Effector CD4-positive, alpha-beta T cell (primary cell): ENCODE data around the gene DPP6.

Experiments
- DNase-seq: peaks from one replicate; pipeline ENCODE4 v3.0.0-alpha.2; 2020

The DPP6 gene

DNA sequence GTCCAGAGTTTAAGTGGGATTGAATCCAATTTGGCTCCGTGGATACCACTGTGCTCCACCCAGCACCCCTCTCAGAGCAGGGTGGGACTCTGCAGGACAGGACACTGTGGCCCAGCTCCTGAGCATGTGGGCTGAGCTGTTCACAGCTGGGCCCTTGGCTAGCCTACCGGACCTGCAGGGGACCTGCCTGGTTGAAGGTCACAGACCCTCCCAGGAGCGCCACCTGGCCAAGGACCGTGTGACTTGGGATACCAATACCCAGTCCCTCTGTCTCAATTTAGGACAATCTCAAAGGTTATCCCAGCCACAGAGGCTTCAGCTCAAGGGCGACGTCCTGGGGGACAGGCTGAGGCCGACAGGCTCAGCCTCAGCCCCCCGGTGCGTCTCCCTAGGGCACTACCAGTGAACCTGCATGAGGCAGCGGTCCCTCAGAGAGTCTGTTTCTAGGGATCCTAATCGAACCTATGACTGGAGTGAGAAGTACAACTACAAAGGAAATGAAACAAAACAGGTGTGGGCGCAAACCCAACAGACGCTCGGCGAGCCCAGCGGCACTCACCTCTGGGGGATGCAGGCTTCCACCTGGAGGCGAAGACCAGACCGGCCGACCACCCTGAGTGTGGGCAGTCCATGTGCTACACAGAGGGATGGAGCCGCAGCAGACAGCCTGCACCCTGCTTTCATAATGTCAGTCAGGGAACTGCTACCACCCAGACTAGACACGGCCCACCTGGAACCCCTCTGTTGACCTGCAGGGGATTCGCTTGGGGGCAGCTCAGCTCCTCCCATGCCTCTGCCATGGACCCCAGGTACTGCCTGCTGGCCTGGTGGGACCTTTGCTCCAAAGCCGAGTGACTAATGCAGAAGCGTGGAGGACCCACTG, 847.0 kb downstream of the DPP6 start:
- DNase-seq: no peak

DNA sequence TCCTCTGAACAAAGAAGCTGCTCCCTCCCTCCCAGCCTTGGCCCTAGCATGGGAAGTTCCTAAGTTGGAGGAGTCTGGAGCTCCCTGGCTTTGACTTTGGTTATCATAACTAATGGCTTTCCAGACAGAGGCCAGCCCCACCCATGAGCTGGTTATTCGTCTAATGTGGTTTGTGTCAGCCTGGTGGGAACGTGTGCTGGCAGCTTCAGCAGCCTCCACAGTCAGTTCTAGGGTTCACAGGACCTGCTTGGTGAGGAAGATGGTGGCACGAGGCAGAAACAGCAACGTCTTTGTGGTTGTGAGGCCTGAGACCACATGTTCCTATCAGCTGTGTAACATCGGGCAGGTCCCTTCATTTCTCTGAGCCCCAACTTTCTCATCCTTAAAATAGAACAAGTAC, 847.7 kb downstream of the DPP6 start:
- no peak for DNase-seq

DNA sequence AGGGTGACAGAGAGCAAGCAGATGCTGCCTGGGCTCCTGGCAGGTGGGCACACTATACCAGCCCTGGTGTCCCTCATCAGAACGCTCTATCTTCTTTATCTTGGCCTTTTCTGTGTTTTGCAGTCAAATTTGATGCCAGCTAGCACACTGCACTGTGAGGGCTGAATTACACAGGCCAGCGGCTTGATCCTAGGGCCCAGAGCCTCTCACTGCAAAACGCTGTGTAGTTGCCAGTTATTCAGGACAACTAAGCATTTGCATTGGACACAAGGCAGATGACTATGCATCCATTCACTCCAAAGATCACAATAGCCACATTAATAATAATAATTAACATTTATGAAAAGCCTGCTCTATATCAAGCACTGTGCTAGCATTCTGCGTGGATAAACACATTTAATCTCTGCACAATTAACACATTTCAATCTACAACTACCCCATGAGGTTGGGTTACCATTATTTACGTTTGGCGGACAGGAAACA, 850.4 kb downstream of the DPP6 start:
- no peak for DNase-seq

DNA sequence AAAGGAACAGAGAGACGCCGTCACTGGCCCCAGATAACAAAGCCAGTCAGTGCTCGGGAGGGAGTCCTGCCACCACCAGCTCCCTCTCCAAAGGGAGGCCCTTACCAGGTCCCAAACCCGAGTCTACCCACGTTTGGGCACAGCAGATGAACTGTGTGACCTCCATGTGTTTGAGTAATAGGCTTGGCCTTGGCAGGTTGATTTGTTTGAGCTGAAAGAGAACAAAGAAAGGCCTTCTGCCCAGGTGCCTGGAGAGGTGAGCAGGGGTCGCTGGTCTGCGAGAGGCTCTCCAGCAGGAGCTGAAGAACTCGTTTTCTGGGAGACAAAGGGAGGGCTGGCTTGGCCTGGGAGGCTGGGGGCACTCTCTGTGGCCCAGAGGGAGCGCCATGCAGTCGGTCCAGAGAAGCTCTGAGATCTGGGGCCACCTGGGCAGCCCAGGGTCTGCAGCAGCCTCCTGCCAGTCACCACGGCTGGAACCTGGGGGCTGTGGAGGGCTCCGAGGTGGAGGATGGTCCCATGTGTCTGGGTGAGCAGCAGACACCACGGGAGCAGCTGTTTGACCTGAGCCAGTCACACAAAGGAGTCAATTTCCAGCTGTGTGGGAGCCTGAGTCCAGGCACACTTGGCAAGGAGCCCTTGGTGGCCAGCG, 851.0 kb downstream of the DPP6 start:
- no peak for DNase-seq

DNA sequence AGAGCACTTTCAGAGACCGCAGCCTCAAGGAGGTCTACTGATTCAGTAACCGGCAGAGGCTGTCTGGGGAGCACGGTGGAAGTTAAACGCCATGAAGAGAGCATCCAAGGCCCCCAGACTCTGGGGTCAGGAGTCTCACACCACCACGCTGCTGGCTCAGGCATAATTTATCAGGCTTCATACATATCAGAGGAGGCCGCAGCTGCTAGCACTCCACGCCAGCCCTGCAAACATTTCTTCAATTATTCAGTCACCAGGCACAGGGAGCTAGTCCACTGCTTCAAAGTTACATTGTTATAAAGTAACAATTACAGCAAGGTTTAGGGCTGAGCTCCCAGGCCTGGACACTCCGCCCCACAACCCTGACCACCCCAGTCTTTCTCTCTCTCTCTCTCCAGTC, 852.9 kb downstream of the DPP6 start:
- DNase-seq: no peak

DNA sequence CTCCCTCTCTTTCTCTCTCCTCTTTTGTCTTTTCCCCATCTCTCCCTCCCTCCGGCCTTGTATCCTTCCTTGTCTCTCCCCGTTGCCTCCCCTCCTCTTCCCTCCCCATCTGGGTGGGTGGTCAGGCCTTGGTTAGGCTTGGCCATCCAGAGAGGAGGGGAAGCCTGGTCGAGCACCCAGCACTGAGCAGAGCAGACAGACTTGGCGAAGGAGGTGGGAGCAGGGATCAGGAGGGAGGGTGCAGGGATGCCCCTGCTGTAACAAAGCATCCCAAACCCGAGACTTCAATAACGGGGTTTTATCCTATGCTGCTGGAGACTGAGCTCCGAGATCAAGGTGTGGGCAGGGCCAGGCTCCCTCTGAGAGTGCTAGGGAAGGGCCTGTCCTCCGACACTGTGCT, 853.4 kb downstream of the DPP6 start:
- no peak for DNase-seq

DNA sequence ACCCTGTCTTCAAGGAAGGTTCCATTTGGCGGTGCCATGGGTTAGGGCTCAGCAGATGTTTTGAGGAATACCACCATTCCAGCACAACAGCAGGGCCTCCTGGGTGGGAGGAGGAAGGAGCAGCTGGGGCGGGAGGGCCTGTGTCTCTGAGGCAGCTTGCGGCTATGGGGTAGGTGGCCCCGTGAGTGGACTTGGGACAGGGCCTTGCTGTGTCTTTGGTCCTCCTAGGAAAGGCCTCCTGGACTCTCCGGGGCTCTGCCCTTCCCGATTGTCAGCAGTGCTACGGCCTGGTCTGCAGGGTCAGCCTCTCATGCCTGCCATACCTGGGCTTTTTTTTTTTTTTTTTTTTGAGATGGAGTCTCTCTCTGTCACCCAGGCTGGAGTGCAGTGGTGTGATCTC, 854.0 kb downstream of the DPP6 start:
- no peak for DNase-seq

DNA sequence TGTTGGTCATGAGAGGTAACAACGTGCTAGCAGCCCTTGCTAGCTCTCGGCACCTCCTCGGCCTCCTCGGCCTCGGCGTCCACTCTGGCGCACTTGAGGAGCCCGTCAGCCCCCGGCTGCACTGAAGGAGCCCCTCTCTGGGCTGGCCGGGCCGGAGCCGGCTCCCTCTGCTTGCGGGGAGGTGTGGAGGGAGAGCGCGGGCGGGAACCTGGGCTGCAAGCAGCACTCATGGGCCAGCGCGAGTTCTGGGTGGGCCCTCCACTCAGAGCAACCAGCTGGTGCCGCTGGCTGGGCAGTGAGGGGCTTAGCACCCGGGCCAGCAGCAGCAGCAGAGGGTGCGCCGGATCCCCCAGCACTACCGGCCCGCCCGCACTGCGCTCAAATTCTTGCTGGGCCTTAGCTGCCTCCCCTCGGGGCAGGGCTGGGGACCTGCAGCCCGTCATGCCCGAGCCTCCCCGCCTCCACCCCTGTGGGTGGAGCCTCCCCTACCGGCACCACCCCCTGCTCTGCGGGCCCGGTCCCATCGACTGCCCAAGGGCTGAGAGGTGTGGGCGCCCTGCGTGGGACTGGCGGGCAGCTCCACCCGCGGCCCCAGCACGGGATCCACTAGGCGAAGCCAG, 854.6 kb downstream of the DPP6 start:
- DNase-seq: no peak

DNA sequence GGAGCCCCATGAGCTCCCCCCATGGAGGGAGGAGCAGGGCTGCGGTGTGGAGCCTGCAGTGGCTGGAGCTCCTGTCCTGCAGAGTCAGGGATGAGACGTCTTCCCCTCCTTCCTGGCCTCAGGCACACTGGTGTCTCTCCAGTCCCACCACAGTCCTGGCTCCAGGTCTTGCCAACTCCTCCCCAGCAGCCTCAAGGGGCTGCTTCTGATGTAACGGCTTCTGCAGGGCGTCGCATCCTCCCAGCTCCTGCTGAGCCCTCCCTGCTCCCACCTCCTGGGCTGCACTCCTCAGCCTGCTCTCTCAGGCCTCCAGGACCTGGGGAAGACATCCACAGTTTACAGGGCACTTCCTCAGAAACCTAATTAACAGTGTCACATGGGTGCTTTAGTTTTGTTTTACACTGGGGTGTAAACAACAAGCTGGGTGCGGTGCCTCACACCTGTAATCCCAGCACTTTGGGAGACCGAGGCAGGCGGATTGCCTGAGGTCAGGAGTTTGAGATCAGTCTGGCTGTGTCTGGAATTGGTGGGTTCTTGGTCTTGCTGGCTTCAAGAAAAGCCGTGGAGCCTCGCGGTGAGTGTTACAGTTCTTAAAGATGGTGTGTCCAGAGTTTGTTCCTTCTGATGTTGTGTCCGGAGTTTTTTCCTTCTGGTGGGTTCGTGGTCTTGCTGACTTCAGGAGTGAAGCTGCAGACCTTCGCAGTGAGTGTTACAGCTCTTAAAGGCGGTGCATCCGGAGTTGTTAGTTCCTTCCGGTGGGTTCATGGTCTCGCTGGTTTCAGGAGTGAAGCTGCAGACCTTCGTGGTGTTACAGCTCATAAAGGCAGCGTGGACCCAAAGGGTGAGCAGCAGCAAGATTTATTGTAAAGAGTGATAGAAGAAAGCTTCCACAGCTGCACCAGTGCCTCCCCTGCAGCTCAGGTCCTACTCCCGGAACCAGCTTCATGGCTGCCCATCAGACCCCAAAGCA, 855.7 kb downstream of the DPP6 start:
- no peak for DNase-seq

DNA sequence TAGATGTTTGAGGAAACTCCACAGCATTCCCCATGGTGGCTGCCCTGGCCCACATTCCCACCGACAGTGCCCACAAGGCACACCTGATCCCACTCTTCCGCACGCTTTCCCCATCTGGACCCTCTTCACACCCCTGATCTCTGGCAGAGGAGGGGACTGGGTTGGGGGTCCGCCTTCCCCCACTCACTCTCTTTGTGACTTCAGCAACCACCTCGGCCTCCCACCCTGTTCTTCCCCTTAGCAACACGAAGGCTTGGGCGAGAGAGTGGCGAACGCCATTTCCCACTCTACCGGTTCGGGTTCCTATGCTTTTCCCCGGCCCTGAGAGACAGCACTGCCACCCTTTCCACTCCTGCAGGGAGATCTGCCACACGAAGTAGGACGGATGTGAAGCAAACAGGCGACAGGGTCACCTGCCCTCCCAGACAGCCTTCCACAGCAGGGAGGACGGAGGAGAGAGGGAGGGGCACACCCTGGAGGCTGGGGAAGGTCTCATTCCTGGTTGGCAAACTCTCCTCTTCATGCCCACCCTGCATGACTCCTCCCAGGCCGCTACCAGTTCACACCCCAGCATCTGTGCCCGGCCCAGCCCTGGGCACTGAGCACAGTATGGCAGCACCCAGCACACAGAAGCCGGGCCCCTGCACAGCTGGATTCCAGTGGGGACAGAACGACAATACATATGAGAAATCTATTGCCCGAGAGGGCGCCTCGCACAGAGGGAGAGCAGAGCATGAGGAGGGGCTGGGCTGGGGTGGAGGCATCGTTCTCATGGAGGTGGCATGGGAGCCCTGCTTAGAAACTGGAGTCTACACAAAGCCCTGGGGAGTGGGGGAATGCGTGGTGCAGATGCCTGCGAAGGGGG, 857.3 kb downstream of the DPP6 start:
- no peak for DNase-seq

DNA sequence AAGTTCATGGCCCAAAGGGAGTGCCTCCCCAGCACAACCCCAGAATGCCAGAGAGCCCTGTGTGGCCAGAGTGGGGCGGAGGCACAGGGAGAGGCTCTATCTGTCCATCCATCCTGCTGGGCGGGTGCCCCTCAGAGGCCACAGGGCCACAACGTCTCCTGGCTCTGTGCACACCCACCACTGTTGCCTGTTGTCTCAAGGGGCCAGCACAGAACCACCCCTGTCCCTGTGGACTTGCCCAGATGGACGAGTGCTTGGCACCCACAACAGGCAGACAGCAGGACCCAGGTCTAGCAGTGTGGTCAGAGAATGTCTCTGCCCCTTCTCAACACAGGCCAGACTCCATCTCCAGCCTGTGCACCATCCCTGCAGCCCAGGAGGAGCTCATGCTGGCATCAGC, 857.9 kb downstream of the DPP6 start:
- no peak for DNase-seq

DNA sequence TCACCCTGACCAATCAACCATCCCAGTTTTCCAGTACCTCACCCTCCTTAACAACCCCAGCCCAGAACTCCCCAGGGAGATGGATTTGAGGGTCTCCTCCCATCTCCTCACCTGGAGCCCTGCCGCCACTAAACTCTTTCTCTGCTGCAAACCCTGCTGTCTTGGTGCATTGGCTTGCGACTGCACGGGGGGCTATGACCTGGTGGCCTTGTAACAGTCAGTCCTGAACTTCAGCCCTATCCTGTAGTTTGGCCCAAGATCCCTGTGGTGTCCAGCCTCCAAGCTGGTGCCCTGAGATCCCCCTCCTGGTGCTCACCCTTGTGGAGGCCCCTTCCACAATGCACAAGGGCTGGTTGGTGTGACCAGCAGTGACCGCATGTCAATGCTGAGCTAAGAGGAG, 858.8 kb downstream of the DPP6 start:
- no peak for DNase-seq

DNA sequence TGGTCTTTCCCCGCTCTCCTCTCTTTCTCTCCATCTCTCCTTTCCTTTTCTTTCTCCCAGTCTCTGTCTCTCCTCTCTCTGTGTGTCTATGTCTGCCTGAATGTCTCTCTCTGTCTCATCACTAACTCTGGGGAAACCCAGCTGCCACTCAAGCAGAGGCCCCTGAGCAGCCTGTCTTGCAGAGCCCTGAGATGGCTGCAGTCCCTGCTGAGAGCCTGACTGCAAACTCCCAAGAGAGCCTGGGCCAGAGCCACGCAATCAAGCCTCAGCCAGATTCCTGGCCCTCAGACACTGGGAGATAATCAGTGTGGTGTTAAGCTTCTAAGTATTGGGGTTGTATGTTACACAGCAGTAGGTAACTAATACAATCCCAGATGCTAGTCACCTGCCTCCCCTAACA, 859.2 kb downstream of the DPP6 start:
- DNase-seq: no peak

DNA sequence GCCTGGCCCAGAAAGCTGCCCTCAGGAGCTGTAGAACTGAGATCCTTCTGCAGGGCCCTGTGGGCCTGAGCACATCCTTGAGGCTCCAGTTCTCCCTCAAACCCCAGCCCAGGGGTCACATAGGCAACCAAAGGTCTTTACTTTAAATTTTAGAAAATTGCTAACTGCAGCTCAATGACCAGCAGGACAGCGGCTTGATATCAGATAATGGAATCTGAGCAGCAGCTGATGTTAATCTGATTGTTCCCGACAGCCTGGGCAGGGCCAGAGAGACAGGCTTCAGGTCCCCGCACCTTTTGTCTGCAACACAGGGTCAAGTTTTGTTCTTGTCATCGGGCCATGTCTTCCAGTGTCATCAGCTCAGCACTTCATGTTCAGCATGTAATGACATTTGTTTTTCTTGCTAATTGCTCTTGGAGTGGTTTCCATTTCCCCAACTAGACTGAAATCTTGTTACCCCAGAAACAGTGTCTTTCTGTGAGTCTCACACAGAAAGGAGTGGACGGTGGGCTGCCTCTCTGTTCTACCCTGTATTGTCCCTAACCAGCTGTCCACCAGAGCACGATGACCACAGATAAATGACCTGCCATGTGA, 859.8 kb downstream of the DPP6 start:
- no peak for DNase-seq

DNA sequence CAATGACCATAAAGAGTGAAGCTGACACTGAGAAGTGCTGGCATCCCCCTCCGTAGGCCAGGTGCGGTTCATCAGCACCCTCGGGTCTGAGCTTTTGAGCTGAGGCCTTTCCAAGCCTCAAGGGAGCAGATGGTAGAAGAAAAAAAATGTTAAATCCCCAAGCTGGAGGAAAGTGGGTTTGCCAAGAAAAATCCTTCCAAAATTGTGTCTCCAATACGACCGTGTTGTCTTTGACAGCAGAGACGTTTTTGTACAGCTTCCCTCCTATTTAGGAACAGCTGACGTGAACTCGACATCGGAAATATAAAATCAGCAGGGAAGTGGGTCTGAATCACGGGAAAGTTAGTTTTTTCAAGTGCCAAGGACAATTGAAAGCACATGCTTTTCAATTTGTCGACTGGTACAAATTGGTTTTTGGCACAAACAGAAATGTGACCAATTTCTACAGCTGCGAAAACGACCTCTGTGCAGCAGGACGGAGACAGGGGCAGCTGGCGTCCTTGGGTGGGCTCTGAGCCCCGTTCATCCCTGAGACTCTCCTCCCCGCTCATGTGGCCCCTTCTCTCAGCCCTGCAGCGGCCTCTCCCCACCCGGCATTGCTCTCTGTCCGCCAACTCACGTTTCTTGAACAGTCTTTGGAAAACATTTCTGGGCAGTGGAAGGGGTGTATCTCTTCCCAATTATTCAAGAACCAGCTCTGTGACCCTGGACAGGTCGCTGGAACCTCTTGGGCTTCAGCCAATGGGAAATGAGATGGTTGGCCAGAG, 860.9 kb downstream of the DPP6 start:
- DNase-seq: no peak

DNA sequence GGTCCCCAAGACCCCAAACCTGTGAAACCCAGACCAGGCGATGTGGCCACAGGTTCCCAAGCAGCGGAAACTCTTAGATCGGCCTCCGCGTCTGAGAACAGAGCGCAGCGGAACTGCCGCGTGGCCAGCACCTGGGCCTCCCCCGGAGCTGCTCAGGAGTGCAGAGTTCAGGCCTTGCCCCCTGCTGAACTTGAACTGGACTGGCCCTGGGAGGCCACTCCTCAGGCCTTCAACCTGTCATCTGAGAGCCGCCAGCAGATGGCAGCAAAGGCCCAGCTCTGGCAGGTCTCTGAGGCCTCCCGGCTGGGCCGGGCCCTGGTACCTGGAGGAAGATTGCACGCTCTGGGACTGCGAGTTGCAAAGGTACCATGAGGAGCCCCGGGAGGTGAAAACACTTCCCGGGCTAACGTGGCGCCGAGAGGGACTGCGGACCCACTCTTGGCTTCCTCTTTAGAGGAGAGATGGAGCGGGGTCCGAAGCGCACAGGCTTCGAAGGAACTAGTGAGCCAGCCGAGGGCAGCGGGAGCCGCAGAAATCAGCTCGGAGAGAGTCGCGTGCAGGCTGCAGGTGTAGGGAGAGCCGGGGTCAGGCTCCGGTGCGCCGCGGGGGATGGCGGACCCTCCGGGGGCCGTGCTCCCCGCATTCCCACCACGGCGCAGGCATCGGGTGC, 861.6 kb downstream of the DPP6 start:
- DNase-seq: peak; percentile 87

DNA sequence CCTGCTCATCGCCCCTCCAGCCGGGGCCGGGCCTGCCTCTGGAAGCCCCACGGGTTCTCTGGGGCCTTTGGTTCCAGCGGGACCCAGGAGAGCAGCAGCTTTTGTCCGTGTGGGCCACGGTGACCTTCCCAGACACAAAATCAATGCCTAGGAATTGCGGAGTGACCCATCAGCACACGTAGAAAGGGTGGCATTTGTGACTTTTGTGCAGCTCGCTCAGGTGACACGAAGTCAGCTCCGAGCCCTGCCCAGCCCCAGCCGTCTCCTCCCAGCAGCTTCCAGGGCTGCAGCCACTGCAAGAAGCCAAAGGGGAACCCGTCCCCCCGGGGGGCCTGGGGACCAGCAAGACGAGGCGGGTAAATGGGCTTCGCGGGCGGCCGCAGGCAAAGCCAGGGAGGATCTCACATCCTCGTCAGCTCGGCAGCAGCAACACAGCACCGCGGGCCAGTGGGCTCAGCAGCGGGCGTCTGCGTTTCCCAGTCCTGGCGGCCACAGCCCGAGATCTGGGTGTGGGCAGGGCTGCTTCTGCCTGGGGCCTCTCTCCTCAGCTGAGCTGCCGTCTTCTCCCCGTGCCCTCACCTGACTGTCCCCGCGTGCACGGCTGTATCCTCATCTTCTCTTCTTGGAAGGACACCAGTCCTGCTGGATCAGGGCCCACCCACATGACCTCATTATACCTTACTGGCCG, 862.3 kb downstream of the DPP6 start:
- DNase-seq: no peak

DNA sequence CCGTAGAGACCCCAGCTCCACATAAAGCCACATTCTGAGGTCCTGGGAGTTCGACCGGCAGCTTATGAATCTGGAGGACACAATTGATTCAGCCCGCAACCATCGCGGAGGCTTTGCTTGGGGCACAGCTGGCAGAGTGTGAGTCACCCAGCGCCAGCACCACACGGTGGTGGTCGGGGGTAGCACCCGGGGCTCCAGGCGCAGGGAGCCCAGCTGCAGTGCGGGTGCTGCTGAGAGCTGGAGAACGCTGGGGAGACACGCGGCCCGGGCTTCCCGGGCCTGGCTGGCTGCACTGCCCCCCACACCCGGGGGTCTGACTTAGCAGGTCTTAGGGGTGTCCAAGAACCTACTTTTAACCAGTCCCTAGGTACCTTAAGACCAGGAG, 862.8 kb downstream of the DPP6 start:
- DNase-seq: no peak

DNA sequence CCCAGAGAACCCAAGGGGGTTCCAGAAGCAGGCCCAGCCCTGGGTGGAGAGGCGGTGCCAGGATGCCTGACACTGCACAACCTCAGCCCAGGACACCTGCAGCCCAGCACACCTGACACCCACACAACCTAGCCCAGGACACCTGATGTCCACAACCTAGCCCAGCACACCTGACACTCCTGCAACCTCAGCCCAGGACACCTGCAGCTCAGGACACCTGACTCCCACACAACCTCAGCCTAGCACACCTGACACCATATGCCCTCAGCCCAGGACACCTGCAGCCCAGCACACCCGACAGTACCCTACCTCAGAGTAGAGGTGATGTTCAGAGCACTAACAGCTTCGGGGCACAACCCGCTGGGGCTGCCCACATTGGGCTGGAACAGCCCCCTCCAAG, 863.4 kb downstream of the DPP6 start:
- DNase-seq: no peak
